Progenitor cell of endocrine pancreas (in vitro differentiated cells): ENCODE data around the gene IFITM10. TPM values are rescaled to one million over a fixed set of nuclear protein-coding genes. Genes with fewer than 3 reads are reported as not detected.

ENCODE experiments used
- DNase-seq: peaks from one replicate; pipeline ENCODE4 v3.0.0; 2021; ENCODE audit warnings: low spot score; ENCODE audit not compliant: unreplicated experiment
- H3K27ac Mint-ChIP-seq: 2 replicates; pipeline ENCODE4 v1.8.0; 2021; ENCODE audit warnings: mild to moderate bottlenecking, moderate library complexity, mixed read lengths
- H3K27me3 Mint-ChIP-seq: 2 replicates; pipeline ENCODE4 v1.8.0; 2021; ENCODE audit warnings: mixed read lengths
- H3K36me3 Mint-ChIP-seq: 2 replicates; pipeline ENCODE4 v1.8.0; 2022; ENCODE audit warnings: mixed read lengths; ENCODE audit not compliant: insufficient read depth
- H3K4me1 Mint-ChIP-seq: 2 replicates; pipeline ENCODE4 v1.8.0; 2021; ENCODE audit warnings: low read depth, mixed read lengths
- H3K4me3 Mint-ChIP-seq: 2 replicates; pipeline ENCODE4 v1.8.0; 2021; ENCODE audit warnings: low read depth, mild to moderate bottlenecking, moderate library complexity, mixed read lengths
- H3K9me3 Mint-ChIP-seq: 2 replicates; pipeline ENCODE4 v1.8.0; 2021; ENCODE audit warnings: low read depth, mixed read lengths
- CTCF ChIP-seq: fragments of 200-600 bp; sonication (generic); IDR thresholded peaks from one replicate; pipeline ENCODE4 v1.5.0; 2021; ENCODE audit warnings: antibody characterized with exemption, mild to moderate bottlenecking; ENCODE audit not compliant: unreplicated experiment
- total RNA-seq: library from RNA; stranded (reverse); gene quantifications from 2 replicates; pipeline ENCODE4 v1.2.1, GENCODE V29; 2021

IFITM10 gene
- total RNA-seq, 1 donor from 2014 or later = 1.2 TPM

- no peaks in the 10 kb centered on the region for H3K36me3 Mint-ChIP-seq
- H3K4me3 Mint-ChIP-seq = no peak overlapping the region
- H3K27ac Mint-ChIP-seq = no peak overlapping the region
- no peak for TF ChIP-seq CTCF
- peaks cover 56% of the 10 kb centered on the region for H3K27me3 Mint-ChIP-seq
- H3K9me3 Mint-ChIP-seq = peaks cover 15% of the 10 kb centered on the region
- peaks cover 2% of the 10 kb centered on the region for H3K4me1 Mint-ChIP-seq
- DNase-seq = no peak
Measured at GRCh38 chr11:1738380-1738779, 12.0 kb downstream of the IFITM10 start.

- Mint-ChIP-seq H3K27ac (no peak overlapping the region), H3K27me3 (peaks cover 60% of the 10 kb centered on the region), H3K9me3 (peaks cover 15% of the 10 kb centered on the region), H3K36me3 (no peaks in the 10 kb centered on the region), H3K4me3 (no peak overlapping the region), H3K4me1 (peaks cover 5% of the 10 kb centered on the region)
- TF ChIP-seq CTCF = no peak
- no peak for DNase-seq
Measured at GRCh38 chr11:1737080-1737757, 13.2 kb downstream of the IFITM10 start.

GRCh38 chr11:1736447-1736992 lies 13.9 kb downstream of the IFITM10 start:
- H3K36me3 Mint-ChIP-seq = no peaks in the 10 kb centered on the region
- peaks cover 65% of the 10 kb centered on the region for H3K27me3 Mint-ChIP-seq
- peaks cover 15% of the 10 kb centered on the region for H3K9me3 Mint-ChIP-seq
- no peak for TF ChIP-seq CTCF
- no peak overlapping the region for H3K4me3 Mint-ChIP-seq
- H3K27ac Mint-ChIP-seq = no peak overlapping the region
- DNase-seq = no peak
- H3K4me1 Mint-ChIP-seq = peaks cover 12% of the 10 kb centered on the region

- H3K4me3 Mint-ChIP-seq = no peak overlapping the region
- peaks cover 14% of the 10 kb centered on the region for H3K4me1 Mint-ChIP-seq
- H3K27me3 Mint-ChIP-seq = peaks cover 77% of the 10 kb centered on the region
- no peak for DNase-seq
- peaks cover 15% of the 10 kb centered on the region for H3K9me3 Mint-ChIP-seq
- no peak for TF ChIP-seq CTCF
- H3K27ac Mint-ChIP-seq = no peak overlapping the region
- H3K36me3 Mint-ChIP-seq = no peaks in the 10 kb centered on the region
Measured at GRCh38 chr11:1735271-1735670, 15.1 kb downstream of the IFITM10 start.

- H3K36me3 Mint-ChIP-seq = no peaks in the 10 kb centered on the region
- H3K27me3 Mint-ChIP-seq = peaks cover 81% of the 10 kb centered on the region
- H3K4me1 Mint-ChIP-seq = peaks cover 14% of the 10 kb centered on the region
- H3K27ac Mint-ChIP-seq = no peak overlapping the region
- H3K9me3 Mint-ChIP-seq = peaks cover 15% of the 10 kb centered on the region
- DNase-seq = no peak
- no peak overlapping the region for H3K4me3 Mint-ChIP-seq
- TF ChIP-seq CTCF = no peak
Measured at GRCh38 chr11:1734641-1735081, 15.7 kb downstream of the IFITM10 start.
